Astrocyte of the cerebellum (primary cell): Measurements from ENCODE around the gene SLC25A43.

Experiments used
- DNase-seq: peaks from one replicate; pipeline ENCODE4 v3.0.0-alpha.2; 2011; ENCODE audit warnings: low read depth
- H3K4me3 ChIP-seq: 2 replicates; pipeline ENCODE4 v1.5.1; 2011; ENCODE audit warnings: mild to moderate bottlenecking, low read depth, low read length, moderate library complexity
- in situ Hi-C: cut with HindIII; loops from 2 replicates; pipeline ENCODE4 v1.10.0; 2017; ENCODE audit warnings: low sequenced_read_pairs
- TF ChIP-seq, protein P1 (sequence below): IDR thresholded peaks from 2 replicates; pipeline ENCODE4 v1.5.1; 2012; ENCODE audit warnings: low read length, low read depth, moderate library complexity, mild to moderate bottlenecking; ENCODE audit errors: missing control alignments

The SLC25A43 gene

DNA sequence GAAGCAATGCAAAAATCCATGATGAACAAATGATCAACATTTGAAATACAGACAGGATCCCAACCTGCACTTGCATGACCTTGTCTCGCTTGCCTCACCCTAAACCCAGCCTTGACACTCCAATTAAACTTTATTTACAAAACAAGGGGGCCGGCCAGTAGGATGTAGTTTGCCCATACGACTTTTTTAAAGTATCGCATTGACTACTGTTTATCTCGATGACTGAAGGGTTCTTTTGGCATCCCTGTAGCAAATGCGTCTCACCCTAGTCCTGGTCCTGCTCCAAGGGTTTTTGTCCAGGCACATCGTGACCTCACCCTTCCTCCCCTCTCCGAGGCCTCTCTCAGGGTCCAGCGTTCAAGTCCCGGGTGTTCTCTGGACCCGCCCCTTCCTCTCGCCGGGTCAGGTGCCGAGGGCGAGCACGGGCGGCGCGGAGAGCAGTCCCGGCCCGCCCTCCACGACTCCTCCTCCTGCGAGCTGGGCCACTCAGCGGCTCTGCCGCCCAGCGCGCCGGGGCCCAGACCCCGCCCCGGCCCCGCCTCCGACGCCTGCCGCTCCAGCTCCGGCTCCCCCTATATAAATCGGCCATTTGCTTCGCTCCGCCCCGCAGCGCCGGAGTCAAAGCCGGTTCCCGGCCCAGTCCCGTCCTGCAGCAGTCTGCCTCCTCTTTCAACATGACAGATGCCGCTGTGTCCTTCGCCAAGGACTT, 68.9 kb downstream of the SLC25A43 start, which contains the start of gene SLC25A5:
Gene SLC25A5, plus strand, starts transcription at position 603 of the 709 bp plus-strand sequence. Its CDS starts 72 bp downstream, at position 675.
- H3K4me3 ChIP-seq, result peak within 1 kb of the TSS; percentile 73
- in situ Hi-C loops, result no loop called here
- TF ChIP-seq, protein P1, sequence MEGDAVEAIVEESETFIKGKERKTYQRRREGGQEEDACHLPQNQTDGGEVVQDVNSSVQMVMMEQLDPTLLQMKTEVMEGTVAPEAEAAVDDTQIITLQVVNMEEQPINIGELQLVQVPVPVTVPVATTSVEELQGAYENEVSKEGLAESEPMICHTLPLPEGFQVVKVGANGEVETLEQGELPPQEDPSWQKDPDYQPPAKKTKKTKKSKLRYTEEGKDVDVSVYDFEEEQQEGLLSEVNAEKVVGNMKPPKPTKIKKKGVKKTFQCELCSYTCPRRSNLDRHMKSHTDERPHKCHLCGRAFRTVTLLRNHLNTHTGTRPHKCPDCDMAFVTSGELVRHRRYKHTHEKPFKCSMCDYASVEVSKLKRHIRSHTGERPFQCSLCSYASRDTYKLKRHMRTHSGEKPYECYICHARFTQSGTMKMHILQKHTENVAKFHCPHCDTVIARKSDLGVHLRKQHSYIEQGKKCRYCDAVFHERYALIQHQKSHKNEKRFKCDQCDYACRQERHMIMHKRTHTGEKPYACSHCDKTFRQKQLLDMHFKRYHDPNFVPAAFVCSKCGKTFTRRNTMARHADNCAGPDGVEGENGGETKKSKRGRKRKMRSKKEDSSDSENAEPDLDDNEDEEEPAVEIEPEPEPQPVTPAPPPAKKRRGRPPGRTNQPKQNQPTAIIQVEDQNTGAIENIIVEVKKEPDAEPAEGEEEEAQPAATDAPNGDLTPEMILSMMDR, result no peak
- DNase-seq, result peak; percentile 28

DNA sequence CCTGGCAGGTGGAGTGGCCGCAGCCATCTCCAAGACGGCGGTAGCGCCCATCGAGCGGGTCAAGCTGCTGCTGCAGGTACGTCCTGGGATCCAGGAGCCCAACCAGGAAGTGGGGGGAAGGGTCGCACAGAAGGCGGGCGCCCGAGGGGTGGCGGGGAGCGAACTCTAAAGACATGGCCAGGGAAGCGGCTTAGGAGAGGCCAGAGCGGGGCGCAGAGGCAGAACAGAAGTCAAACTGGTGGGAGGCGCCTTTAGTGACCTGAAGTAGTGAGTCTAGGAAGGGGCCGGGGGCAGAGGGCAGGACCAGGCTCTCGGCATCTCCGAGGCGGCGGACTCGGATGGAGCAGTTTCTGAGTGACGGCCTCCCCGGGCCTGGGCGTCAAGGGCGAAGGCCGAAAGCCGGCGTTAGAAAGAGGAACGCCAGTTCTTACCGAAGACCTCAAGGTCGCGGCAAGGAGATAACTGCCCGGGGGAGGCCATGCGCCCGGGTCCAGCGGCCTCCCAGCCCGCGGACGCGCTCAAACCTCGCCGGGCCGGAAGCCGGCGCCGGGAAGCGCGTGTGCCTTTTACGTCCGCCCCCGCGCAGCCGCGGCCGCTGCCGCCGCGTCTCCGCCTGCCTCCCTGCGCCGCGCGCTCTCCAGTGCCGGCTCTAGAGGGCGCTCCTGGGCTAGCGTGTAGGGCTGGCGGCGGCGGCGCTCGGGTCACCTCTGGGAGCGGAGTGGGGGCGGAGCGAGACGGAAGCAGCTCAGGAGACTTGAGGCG, 69.6 kb downstream of the SLC25A43 start:
- in situ Hi-C loops, result no loop called here
- peak; percentile 20 for DNase-seq
- peak overlapping the region; percentile 73 for H3K4me3 ChIP-seq
- TF ChIP-seq, protein P1, result peak; percentile 63

DNA sequence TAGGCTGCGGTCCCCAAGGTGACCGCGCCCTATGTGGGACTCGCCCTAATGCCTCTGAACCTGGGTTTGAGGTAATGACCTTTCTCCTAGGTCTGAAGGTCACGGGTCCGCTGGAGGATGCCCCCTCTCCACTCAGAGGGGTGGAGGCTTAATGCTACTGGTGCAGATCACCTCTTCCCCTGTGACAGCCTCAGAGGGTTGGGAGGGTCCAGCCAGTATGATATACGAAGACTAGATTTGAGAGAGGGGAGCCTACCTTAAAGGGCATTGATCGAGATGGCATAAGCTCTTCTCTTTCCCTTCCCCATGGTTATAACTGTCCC, 70.1 kb downstream of the SLC25A43 start:
- in situ Hi-C loops, result no loop called here
- DNase-seq, result no peak
- TF ChIP-seq, protein P1, result no peak
- peak overlapping the region; percentile 73 for H3K4me3 ChIP-seq

DNA sequence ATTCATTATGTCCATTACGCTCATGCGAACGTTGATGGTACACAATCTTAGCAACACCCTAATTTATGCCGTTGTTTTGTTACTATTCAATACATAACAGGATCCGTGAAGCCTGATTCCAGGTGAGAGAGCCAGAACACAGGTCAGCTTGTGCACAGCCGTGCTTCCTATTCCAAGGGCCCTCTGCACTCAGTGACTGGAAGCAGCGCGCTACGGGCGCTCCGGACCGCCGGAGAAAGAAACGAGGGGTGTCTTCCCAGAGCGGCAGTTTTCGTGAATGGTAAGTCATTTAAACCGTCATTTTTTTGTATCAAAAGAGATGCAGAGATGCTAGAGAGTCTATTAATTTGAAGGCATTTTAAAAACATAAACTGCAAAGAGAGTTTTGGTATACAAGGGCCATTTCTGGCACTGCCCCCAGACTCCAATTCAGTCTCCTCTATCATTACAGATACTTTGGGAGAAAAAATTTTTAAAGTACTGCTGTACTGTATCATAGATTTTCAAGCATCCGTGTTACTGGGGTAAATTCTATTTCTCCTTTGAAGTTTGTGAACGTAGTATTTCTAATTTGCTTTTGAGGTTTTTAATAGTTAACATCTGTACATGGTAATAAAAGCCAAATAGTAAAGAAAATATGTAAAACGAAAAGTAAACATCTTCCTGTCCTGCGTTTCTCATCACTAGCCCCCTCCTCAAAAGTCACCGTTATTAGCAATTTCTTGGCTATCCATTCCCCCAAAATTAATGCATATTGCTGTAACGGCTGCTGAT, 75.7 kb downstream of the SLC25A43 start:
- TF ChIP-seq, protein P1, result no peak
- no peak overlapping the region for H3K4me3 ChIP-seq
- in situ Hi-C loops, result no loop called here
- DNase-seq, result no peak

DNA sequence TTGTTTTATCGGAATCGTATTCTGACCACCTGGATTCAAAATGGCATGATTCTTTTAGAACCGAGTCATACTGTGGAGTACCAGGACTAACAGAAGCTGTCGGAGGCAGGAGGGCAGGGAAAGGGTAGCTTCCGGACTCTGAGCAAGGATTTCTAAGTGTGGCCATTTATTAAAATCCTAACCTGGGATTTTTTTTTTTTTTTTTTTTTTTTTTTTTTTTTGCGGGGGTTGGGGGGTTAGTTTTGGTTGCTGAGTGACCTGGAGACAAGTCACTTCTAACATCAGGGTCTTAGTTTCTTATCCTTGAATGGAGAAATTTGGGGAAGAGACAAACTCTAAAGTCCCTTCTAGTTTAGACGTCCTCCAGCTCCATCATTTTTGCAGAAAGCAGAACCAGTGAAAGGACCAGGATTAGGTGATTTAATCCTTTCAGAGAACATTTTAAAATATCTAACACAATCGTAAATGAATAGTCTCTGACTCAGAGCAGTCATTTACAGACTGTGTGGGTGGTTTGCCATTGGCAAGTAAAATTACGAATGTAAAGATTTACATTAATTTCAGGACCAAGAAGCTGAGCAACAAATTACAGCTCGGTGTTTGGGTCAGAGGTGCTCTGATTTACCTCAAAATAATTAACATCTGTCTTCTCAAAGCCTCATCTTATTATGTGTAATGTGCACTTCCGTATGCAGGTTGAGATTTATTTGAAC, 76.4 kb downstream of the SLC25A43 start:
- no peak overlapping the region for H3K4me3 ChIP-seq
- in situ Hi-C loops, result no loop called here
- TF ChIP-seq, protein P1, result no peak
- no peak for DNase-seq

DNA sequence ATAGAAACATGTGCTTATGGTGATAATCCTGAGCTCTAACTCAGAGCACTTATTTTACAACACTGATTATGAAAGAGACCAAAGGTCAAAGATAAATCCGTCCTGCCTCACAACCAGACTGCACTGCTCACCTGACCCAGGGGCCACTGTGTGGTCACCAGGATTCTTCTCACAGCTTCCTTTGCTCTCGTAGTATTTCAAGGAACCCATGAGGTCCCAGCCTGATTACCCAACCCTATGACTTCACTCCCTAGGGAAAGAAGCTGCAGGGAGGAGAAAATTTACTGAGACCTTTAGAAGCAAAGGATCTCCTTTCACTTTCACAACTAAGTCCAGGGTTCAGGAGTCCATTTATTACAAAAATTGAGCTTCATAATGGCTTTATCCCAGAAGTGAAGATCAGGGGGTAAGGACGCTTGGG, 78.7 kb downstream of the SLC25A43 start:
- no peak for DNase-seq
- TF ChIP-seq, protein P1, result no peak
- in situ Hi-C loops, result no loop called here
- no peak overlapping the region for H3K4me3 ChIP-seq
